Breast epithelium (tissue), 4 donors: ENCODE data around the gene FAN1. TPM values are rescaled to one million over a fixed set of nuclear protein-coding genes. Genes with fewer than 3 reads are reported as not detected.

ENCODE experiments used
- DNase-seq, 2 donors: peaks; one replicate each; pipeline ENCODE4 v3.0.0-alpha.2; 2019; ENCODE audit warnings: low spot score in 2 of 2
- H3K27ac ChIP-seq, 2 donors: fragments of 200-600 bp; sonication (generic) in 1 of 2; one replicate each; pipeline ENCODE4 v1.5.1; 2016 to 2019; ENCODE audit warnings: mild to moderate bottlenecking in 1 of 2
- H3K27me3 ChIP-seq, 2 donors: fragments of 200-600 bp; sonication (generic) in 1 of 2; one replicate each; pipeline versions ENCODE4 v1.5.1 to v1.6.0; 2017 to 2019; ENCODE audit warnings: control low read depth in 1 of 2, mild to moderate bottlenecking in 1 of 2
- H3K36me3 ChIP-seq: fragments of 200-600 bp; one replicate; pipeline ENCODE4 v1.5.1; 2019
- H3K4me1 ChIP-seq, 2 donors: fragments of 200-600 bp; sonication (generic); one replicate each; pipeline ENCODE4 v1.5.1; 2016 to 2019; ENCODE audit warnings: control low read depth in 1 of 2
- H3K4me3 ChIP-seq, 3 donors: fragments of 200-600 bp; sonication (generic); 1 replicate in 2 of 3; 2 replicates in 1 of 3; pipeline ENCODE4 v1.5.1; 2016 to 2019; ENCODE audit warnings: mild to moderate bottlenecking in 3 of 3, moderate library complexity in 2 of 3
- H3K9me3 ChIP-seq, 2 donors: fragments of 200-600 bp; sonication (generic) in 1 of 2; one replicate each; pipeline ENCODE4 v1.5.1; 2016 to 2019; ENCODE audit warnings: control low read depth in 1 of 2
- POLR2A ChIP-seq: fragments of 450-650 bp; IDR thresholded peaks from one replicate; pipeline ENCODE4 v1.6.1; 2016; ENCODE audit warnings: antibody characterized with exemption, mild to moderate bottlenecking, moderate library complexity
- POLR2AphosphoS5 ChIP-seq, 3 donors: sonication (generic); formaldehyde crosslinking; IDR thresholded peaks; one replicate each; pipeline ENCODE4 v1.6.1; 2017; ENCODE audit warnings: antibody characterized with exemption in 3 of 3
- intact Hi-C: fragments of 100-400 bp; cut with DNase I; formaldehyde crosslinking; loops from one replicate; pipeline ENCODE4 v1.15.1; 2023; ENCODE audit warnings: low total_unique reads
- total RNA-seq, 3 donors: library from RNA; depleted of rRNA; stranded (reverse); fragments of >200 nt; gene quantifications; one replicate each; pipeline ENCODE4 v1.1.0, GENCODE V29; 2016
- TF ChIP-seq, protein P1 (sequence below), 3 donors: fragments of 450-650 bp; IDR thresholded peaks; one replicate each; pipeline ENCODE4 v1.5.1; 2016 to 2017; ENCODE audit warnings: antibody characterized with exemption in 3 of 3, mild to moderate bottlenecking in 3 of 3, moderate library complexity in 3 of 3

Gene FAN1
- total RNA-seq, 3 donors from 2014 or later, result 13.1 to 20.9 (median 15.4) TPM

DNA sequence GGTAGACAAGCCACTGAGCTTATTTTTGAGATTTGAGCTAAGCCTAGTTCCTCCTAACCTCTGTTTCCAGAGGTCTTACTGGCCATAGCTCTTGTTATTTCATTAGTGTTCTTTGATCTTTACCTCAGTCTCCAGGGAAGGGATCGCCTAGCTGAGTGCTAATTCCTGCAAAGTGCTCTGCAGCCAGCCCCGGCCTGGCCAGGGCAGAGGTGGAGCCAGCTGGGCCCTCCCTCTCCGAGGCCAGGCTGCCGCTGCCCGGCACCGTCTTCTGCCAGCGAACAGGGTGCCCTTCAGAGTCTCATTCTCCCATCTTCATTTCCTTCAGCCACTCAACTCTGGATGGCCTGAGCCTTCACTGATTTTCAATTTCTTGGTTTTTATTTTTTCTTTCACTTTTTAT is 19.7 kb downstream of the FAN1 start:
- TF ChIP-seq, protein P1, sequence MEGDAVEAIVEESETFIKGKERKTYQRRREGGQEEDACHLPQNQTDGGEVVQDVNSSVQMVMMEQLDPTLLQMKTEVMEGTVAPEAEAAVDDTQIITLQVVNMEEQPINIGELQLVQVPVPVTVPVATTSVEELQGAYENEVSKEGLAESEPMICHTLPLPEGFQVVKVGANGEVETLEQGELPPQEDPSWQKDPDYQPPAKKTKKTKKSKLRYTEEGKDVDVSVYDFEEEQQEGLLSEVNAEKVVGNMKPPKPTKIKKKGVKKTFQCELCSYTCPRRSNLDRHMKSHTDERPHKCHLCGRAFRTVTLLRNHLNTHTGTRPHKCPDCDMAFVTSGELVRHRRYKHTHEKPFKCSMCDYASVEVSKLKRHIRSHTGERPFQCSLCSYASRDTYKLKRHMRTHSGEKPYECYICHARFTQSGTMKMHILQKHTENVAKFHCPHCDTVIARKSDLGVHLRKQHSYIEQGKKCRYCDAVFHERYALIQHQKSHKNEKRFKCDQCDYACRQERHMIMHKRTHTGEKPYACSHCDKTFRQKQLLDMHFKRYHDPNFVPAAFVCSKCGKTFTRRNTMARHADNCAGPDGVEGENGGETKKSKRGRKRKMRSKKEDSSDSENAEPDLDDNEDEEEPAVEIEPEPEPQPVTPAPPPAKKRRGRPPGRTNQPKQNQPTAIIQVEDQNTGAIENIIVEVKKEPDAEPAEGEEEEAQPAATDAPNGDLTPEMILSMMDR (IDR thresholded peaks at IDR 0.05), result no peak
- TF ChIP-seq POLR2AphosphoS5 (IDR thresholded peaks at IDR 0.05), result no peak
- no peak for TF ChIP-seq POLR2A
- Histone ChIP-seq H3K36me3 (no peaks in the 10 kb centered on the region), H3K4me3 (no peak overlapping the region), H3K27me3 (no peaks in the 10 kb centered on the region), H3K9me3 (no peaks in the 10 kb centered on the region), H3K4me1 (no peaks in the 10 kb centered on the region), H3K27ac (peak overlapping the region; percentile 68 to 76)
- DNase-seq, result no peak
- intact Hi-C loops, result no loop called here

DNA sequence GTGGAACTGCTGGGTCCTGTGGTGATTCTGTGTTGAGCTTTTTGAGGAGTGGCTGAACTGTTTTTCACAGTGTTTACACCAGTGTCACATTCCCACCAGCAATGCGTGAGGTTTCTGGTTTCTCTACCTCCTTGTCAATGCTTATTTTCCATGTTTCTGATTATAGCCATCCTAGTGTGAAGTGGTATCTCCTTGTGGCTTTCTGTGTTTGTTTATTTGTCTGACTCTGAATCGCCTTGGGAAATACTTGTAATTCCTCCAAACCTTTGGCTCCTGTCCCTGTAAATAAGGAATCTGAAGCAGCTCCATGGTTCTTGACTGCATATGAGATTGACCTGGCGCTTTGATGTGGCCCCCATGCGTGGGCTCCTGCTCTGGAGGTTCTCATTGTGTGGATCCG is 20.6 kb downstream of the FAN1 start:
- intact Hi-C loops, result no loop called here
- no peaks in the 10 kb centered on the region for H3K27me3 ChIP-seq
- H3K9me3 ChIP-seq, result no peaks in the 10 kb centered on the region
- no peak overlapping the region for H3K27ac ChIP-seq
- TF ChIP-seq, protein P1 (IDR thresholded peaks at IDR 0.05), result no peak
- TF ChIP-seq POLR2A (no peak), POLR2AphosphoS5 (IDR thresholded peaks at IDR 0.05) (no peak)
- H3K4me3 ChIP-seq, result no peak overlapping the region
- no peaks in the 10 kb centered on the region for H3K36me3 ChIP-seq
- H3K4me1 ChIP-seq, result no peaks in the 10 kb centered on the region
- DNase-seq, result no peak

DNA sequence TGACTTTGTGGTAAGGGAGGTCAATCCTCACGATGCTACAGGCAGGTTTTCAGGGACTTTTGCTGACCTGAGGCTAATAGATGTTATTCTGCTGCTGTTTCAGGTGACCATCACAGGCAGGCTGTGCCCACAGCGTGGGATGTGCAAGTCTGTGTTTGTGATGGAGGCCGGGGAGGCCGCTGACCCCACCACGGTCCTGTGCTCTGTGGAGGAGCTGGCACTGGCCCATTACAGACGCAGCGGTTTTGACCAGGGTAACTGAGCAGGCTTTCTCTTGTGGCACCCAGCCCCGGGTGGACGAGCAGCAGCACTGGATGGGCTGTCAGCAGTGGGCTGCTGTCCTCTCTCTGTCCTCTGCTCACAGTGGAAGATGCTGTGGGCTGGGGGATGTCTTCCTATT is 22.0 kb downstream of the FAN1 start:
- Histone ChIP-seq H3K4me1 (no peaks in the 10 kb centered on the region), H3K36me3 (no peaks in the 10 kb centered on the region), H3K27ac (no peak overlapping the region), H3K9me3 (no peaks in the 10 kb centered on the region), H3K4me3 (no peak overlapping the region), H3K27me3 (no peaks in the 10 kb centered on the region)
- DNase-seq, result no peak
- TF ChIP-seq POLR2AphosphoS5 (IDR thresholded peaks at IDR 0.05), result no peak
- TF ChIP-seq, protein P1 (IDR thresholded peaks at IDR 0.05), result no peak
- no peak for TF ChIP-seq POLR2A
- intact Hi-C loops, result no loop called here

DNA sequence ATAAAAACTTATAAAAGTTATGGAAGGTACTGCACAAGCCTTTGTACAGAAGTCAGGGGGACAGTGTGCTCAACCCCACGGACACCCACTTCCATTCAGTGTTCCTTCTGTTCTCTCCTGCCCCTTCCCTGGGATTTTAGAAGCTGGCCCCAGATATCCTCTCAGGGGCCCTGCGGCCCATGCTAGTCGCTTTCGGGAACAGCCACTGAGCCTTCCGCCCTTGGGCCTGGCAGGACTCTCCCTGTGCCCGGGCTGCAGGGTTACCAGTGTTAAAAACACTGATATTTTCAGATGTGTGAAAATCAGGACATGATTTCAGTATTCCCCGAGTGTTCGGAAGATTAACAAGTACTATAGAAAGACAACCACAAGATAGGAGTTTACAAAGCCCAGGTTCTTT is 22.4 kb downstream of the FAN1 start:
- TF ChIP-seq POLR2A (no peak), POLR2AphosphoS5 (IDR thresholded peaks at IDR 0.05) (no peak)
- TF ChIP-seq, protein P1 (IDR thresholded peaks at IDR 0.05), result no peak
- no peak for DNase-seq
- no peak overlapping the region for H3K4me3 ChIP-seq
- H3K9me3 ChIP-seq, result no peaks in the 10 kb centered on the region
- H3K27ac ChIP-seq, result no peak overlapping the region
- intact Hi-C loops, result no loop called here
- H3K27me3 ChIP-seq, result no peaks in the 10 kb centered on the region
- no peaks in the 10 kb centered on the region for H3K4me1 ChIP-seq
- no peaks in the 10 kb centered on the region for H3K36me3 ChIP-seq

DNA sequence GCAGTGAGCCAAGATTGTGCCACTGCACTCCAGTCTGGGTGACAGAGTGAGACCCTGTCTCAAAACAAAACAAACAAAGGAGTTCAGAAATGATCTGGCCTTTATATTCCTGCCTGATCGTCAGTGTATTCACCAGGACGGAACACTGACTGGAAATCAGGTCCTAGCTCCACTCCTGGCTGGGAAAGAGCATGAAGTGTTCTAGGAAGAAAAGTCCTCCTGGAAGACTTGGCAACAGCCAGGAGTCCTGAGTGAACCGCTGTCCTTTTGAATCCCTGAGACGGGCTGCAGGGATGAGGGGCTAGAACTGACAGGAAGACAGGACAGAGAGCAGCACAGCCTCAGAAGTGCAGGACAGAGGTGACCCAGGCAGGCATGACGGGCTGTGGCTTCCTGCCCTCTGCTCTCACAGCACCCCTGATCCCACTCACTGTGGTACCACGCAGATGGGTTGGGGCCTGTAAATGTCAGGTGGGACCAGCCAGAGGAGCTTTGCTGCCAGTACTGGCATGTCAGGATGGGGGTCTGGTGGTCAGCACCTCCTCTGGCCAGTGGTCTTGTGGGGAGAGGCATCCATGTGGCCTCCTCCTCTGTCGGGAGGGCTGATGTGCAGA is 23.5 kb downstream of the FAN1 start:
- Histone ChIP-seq H3K9me3 (no peaks in the 10 kb centered on the region), H3K27ac (no peak overlapping the region), H3K27me3 (no peaks in the 10 kb centered on the region), H3K4me1 (no peaks in the 10 kb centered on the region), H3K36me3 (no peaks in the 10 kb centered on the region), H3K4me3 (no peak overlapping the region)
- intact Hi-C loops, result no loop called here
- no peak for TF ChIP-seq POLR2A
- no peak for TF ChIP-seq POLR2AphosphoS5 (IDR thresholded peaks at IDR 0.05)
- TF ChIP-seq, protein P1 (IDR thresholded peaks at IDR 0.05), result no peak
- DNase-seq, result no peak
